HCT116 (cell line): ENCODE results near the gene POLN. TPM values are rescaled to one million over a fixed set of nuclear protein-coding genes. Genes with fewer than 3 reads are reported as not detected.

Experiments
- ATAC-seq: fragments of 200-7000 bp; cut with Tn5 transposase; 2 replicates; pipeline ENCODE4 v1.9.1; 2020; ENCODE audit warnings: mild to moderate bottlenecking, moderate library complexity
- BruUV-seq: library from RNA; stranded (reverse); fragments of 400-500 nt; replicated peaks from 2 replicates; lab custom pipeline; 2021; lab: Mats Ljungman, UMichigan
- CTCF ChIA-PET: fragments of 300-600 bp; sonication (Branson Sonifier 250); formaldehyde crosslinking; loops from one replicate; lab custom pipeline; 2021; ENCODE audit warnings: antibody characterized with exemption; lab: Charles Lee
- POLR2A ChIA-PET: fragments of 300-600, 350-600 bp; sonication (Branson Sonifier 250); formaldehyde crosslinking; loops from one replicate; lab custom pipeline; 2021; ENCODE audit warnings: antibody characterized with exemption; lab: Charles Lee
- RAD21 ChIA-PET, 2 experiments: fragments of 300-600 bp; sonication (Branson Sonifier 250); formaldehyde crosslinking; loops; one replicate each; lab custom pipeline; 2023; ENCODE audit warnings: low total read pairs in 2 of 2; ENCODE audit not compliant: uncharacterized antibody in 2 of 2, unreplicated experiment in 2 of 2, low non-redundant PET in 1 of 2; lab: Charles Lee
- DNase-seq: peaks from one replicate; pipeline ENCODE4 v3.0.0-alpha.2; 2010; ENCODE audit warnings: low read depth, low spot score
- H2AFZ ChIP-seq: fragments of 200-600 bp; shearing (Covaris generic), sonication (generic); 2 replicates; pipeline ENCODE4 v1.6.1; 2017; ENCODE audit warnings: low read depth, mixed run types, mixed read lengths, antibody characterized with exemption, low read length; ENCODE audit not compliant: poor library complexity, severe bottlenecking
- H3K27ac ChIP-seq: 2 replicates; pipeline ENCODE4 v1.5.1; 2012; ENCODE audit warnings: low read depth, low read length
- H3K27me3 ChIP-seq: fragments of 200-600 bp; sonication (generic); 2 replicates; pipeline ENCODE4 v1.6.1; 2016; ENCODE audit warnings: mixed run types, low read length, mixed read lengths; ENCODE audit not compliant: insufficient read depth
- H3K36me3 ChIP-seq, 2 experiments: fragments of 200-500 bp in 1 of 2; fragments of 200-600 bp in 1 of 2; sonication (Bioruptor generic) in 1 of 2; sonication (generic) in 1 of 2; 2 replicates each; pipeline versions ENCODE4 v1.5.1 to v1.6.1; 2014 to 2016; ENCODE audit warnings: low read length in 2 of 2, inconsistent platforms in 1 of 2, mixed read lengths in 1 of 2, mixed run types in 1 of 2; ENCODE audit not compliant: insufficient read depth in 2 of 2, control insufficient read depth in 1 of 2
- H3K4me1 ChIP-seq, 2 experiments: fragments of 200-600 bp in 1 of 2; sonication (generic) in 1 of 2; 2 replicates each; pipeline versions ENCODE4 v1.5.1 to v1.6.1; 2012 to 2017; ENCODE audit warnings: low read length in 2 of 2, inconsistent platforms in 1 of 2, mild to moderate bottlenecking in 1 of 2, mixed read lengths in 1 of 2, mixed run types in 1 of 2, moderate library complexity in 1 of 2; ENCODE audit not compliant: insufficient read depth in 2 of 2, control insufficient read depth in 1 of 2
- H3K4me2 ChIP-seq: fragments of 200-600 bp; sonication (generic); 2 replicates; pipeline ENCODE4 v1.6.1; 2017; ENCODE audit warnings: mixed run types, low read length, mixed read lengths
- H3K4me3 ChIP-seq, 2 experiments: fragments of 200-600 bp in 1 of 2; sonication (generic) in 1 of 2; replicated peaks in 1 of 2; 2 replicates each; pipeline ENCODE4 v1.5.1; 2011 to 2016; ENCODE audit warnings: low read length in 2 of 2, control low read depth in 1 of 2, low read depth in 1 of 2, mild to moderate bottlenecking in 1 of 2, mixed read lengths in 1 of 2, mixed run types in 1 of 2
- H3K79me2 ChIP-seq: fragments of 200-600 bp; sonication (generic); 2 replicates; pipeline ENCODE4 v1.6.1; 2017; ENCODE audit warnings: mild to moderate bottlenecking, mixed run types, low read length, moderate library complexity, mixed read lengths; ENCODE audit not compliant: insufficient read depth
- H3K9ac ChIP-seq: fragments of 200-600 bp; sonication (generic); 2 replicates; pipeline ENCODE4 v1.6.1; 2016; ENCODE audit warnings: low read length, mixed read lengths
- H3K9me2 ChIP-seq: fragments of 200-600 bp; sonication (generic), shearing (Covaris generic); 2 replicates; pipeline ENCODE4 v1.6.1; 2017; ENCODE audit warnings: mixed run types, mild to moderate bottlenecking, moderate library complexity; ENCODE audit not compliant: insufficient read depth
- H3K9me3 ChIP-seq, 2 experiments: fragments of 200-500 bp in 1 of 2; fragments of 200-600 bp in 1 of 2; sonication (Bioruptor generic) in 1 of 2; sonication (generic) in 1 of 2; 2 replicates each; pipeline ENCODE4 v1.6.1; 2014 to 2017; ENCODE audit warnings: low read length in 2 of 2, mixed read lengths in 2 of 2, inconsistent platforms in 1 of 2, low read depth in 1 of 2, mild to moderate bottlenecking in 1 of 2, mixed run types in 1 of 2, moderate library complexity in 1 of 2; ENCODE audit not compliant: control insufficient read depth in 1 of 2, insufficient read depth in 1 of 2
- H4K20me1 ChIP-seq: fragments of 200-600 bp; sonication (generic), shearing (Covaris generic); 2 replicates; pipeline ENCODE4 v1.6.1; 2017; ENCODE audit warnings: mixed run types, mild to moderate bottlenecking, moderate library complexity; ENCODE audit not compliant: insufficient read depth
- CBX3 ChIP-seq: IDR thresholded peaks from 2 replicates; pipeline ENCODE4 v1.6.1; 2012; ENCODE audit warnings: low read depth
- CEBPB ChIP-seq: IDR thresholded peaks from 2 replicates; pipeline ENCODE4 v1.6.1; 2012; ENCODE audit warnings: low read depth
- EGR1 ChIP-seq: IDR thresholded peaks from 2 replicates; pipeline ENCODE4 v1.6.1; 2012; ENCODE audit warnings: low read depth
- ELF1 ChIP-seq: IDR thresholded peaks from 2 replicates; pipeline ENCODE4 v1.6.1; 2012; ENCODE audit warnings: low read depth, borderline replicate concordance
- EZH2 ChIP-seq: fragments of 200-600 bp; sonication (generic); IDR thresholded peaks from 2 replicates; pipeline ENCODE4 v1.6.1; 2017; ENCODE audit warnings: antibody characterized with exemption, mixed run types
- POLR2A ChIP-seq: IDR thresholded peaks from 2 replicates; pipeline ENCODE4 v1.7.0; 2011; ENCODE audit warnings: borderline replicate concordance; ENCODE audit not compliant: insufficient read depth, insufficient read length; ENCODE audit errors: extremely low read depth
- RAD21 ChIP-seq: IDR thresholded peaks from 2 replicates; pipeline ENCODE4 v1.6.1; 2012; ENCODE audit warnings: low read depth, mild to moderate bottlenecking
- SP1 ChIP-seq: IDR thresholded peaks from 2 replicates; pipeline ENCODE4 v1.6.1; 2012; ENCODE audit warnings: low read depth
- SRF ChIP-seq: IDR thresholded peaks from 2 replicates; pipeline ENCODE4 v1.6.1; 2012; ENCODE audit warnings: low read depth
- TCF7L2 ChIP-seq: IDR thresholded peaks from 2 replicates; pipeline ENCODE4 v1.7.0; 2011; ENCODE audit warnings: borderline replicate concordance, inconsistent platforms; ENCODE audit not compliant: insufficient read depth, insufficient read length; ENCODE audit errors: extremely low read depth
- YY1 ChIP-seq: IDR thresholded peaks from 2 replicates; pipeline ENCODE4 v1.6.1; 2011; ENCODE audit warnings: low read length, low read depth, moderate library complexity, mild to moderate bottlenecking; ENCODE audit not compliant: insufficient replicate concordance; ENCODE audit errors: extremely low read depth
- intact Hi-C: fragments of 100-400 bp; cut with micrococcal nuclease; formaldehyde crosslinking; loops from 2 replicates; pipeline ENCODE4 v1.10.0; 2022
- total RNA-seq: library from RNA; stranded (reverse); gene quantifications from one replicate; pipeline ENCODE4 v1.2.1, GENCODE V29; 2021; ENCODE audit not compliant: unreplicated experiment
- TF ChIP-seq, protein P1 (sequence below): IDR thresholded peaks from 2 replicates; pipeline ENCODE4 v1.6.1; 2011; ENCODE audit warnings: mild to moderate bottlenecking, low read length, moderate library complexity; ENCODE audit not compliant: insufficient replicate concordance; ENCODE audit errors: extremely low read depth
- TF ChIP-seq, protein P2 (sequence below): IDR thresholded peaks from 2 replicates; pipeline ENCODE4 v1.6.1; 2012; ENCODE audit warnings: low read depth
- TF ChIP-seq, protein P3 (sequence below), 3 experiments: fragments of 200-600 bp in 1 of 3; sonication (generic) in 1 of 3; IDR thresholded peaks in 2 of 3; conservative IDR thresholded peaks in 1 of 3; 2 replicates each; pipeline ENCODE4 v1.5.1; 2012 to 2017; ENCODE audit warnings: low read depth in 2 of 3, low read length in 2 of 3, antibody characterized with exemption in 1 of 3, borderline replicate concordance in 1 of 3, control low read depth in 1 of 3, mild to moderate bottlenecking in 1 of 3, mixed read lengths in 1 of 3, mixed run types in 1 of 3, moderate library complexity in 1 of 3; ENCODE audit not compliant: insufficient read depth in 1 of 3

The POLN gene
- total RNA-seq, 1 experiment from 2014 or later = 3.1 TPM

DNA sequence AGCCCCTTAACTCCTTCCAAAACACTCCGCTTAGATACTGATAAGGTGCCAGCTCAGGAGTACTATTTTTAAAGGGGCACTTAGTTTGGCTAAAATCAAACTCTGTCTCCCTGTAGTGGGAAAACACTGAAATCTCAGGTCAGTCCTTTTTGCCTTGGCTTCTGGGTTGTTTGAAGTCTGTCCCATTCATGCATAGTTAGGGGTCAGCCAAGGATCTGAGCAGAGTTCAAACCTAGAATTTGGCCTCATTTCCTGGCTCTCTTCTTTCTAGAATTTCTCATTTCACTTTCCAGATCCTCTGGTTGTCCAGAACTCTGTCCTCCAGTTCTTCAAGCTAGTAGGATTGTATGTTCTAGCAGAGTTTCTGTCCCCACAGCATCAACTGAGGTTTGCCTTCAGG is 151.3 kb downstream of the POLN start (continued):
- TF ChIP-seq, protein P1, sequence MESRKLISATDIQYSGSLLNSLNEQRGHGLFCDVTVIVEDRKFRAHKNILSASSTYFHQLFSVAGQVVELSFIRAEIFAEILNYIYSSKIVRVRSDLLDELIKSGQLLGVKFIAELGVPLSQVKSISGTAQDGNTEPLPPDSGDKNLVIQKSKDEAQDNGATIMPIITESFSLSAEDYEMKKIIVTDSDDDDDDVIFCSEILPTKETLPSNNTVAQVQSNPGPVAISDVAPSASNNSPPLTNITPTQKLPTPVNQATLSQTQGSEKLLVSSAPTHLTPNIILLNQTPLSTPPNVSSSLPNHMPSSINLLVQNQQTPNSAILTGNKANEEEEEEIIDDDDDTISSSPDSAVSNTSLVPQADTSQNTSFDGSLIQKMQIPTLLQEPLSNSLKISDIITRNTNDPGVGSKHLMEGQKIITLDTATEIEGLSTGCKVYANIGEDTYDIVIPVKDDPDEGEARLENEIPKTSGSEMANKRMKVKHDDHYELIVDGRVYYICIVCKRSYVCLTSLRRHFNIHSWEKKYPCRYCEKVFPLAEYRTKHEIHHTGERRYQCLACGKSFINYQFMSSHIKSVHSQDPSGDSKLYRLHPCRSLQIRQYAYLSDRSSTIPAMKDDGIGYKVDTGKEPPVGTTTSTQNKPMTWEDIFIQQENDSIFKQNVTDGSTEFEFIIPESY = no peak
- TF ChIP-seq ELF1 (no peak), EGR1 (no peak)
- TF ChIP-seq, protein P2, sequence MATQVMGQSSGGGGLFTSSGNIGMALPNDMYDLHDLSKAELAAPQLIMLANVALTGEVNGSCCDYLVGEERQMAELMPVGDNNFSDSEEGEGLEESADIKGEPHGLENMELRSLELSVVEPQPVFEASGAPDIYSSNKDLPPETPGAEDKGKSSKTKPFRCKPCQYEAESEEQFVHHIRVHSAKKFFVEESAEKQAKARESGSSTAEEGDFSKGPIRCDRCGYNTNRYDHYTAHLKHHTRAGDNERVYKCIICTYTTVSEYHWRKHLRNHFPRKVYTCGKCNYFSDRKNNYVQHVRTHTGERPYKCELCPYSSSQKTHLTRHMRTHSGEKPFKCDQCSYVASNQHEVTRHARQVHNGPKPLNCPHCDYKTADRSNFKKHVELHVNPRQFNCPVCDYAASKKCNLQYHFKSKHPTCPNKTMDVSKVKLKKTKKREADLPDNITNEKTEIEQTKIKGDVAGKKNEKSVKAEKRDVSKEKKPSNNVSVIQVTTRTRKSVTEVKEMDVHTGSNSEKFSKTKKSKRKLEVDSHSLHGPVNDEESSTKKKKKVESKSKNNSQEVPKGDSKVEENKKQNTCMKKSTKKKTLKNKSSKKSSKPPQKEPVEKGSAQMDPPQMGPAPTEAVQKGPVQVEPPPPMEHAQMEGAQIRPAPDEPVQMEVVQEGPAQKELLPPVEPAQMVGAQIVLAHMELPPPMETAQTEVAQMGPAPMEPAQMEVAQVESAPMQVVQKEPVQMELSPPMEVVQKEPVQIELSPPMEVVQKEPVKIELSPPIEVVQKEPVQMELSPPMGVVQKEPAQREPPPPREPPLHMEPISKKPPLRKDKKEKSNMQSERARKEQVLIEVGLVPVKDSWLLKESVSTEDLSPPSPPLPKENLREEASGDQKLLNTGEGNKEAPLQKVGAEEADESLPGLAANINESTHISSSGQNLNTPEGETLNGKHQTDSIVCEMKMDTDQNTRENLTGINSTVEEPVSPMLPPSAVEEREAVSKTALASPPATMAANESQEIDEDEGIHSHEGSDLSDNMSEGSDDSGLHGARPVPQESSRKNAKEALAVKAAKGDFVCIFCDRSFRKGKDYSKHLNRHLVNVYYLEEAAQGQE = no peak

DNA sequence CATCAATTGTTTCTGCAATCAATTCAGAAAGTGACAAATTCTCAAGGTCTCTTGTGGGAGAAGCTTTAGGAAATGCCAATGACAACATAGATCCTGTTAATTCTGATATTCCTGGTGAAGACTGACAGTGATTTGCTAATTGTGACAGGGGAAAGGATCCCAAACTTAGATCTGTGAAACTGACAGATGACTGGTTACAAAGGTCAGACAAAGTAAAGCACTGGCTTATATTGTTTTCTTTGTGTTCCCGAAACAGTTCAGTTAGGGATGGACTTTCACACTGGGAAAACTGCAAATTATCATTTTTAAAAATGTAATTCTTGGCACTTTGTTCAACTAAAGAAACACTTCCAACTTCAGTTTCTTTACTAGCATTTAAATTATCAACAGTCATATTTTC is 152.7 kb downstream of the POLN start:
- no TSS peak for BruUV-seq
- no peaks in the 10 kb centered on the region for H3K27me3 ChIP-seq
- intact Hi-C loops = no loop called here
- DNase-seq (no peak), ATAC-seq (no peak)
- H3K4me1 ChIP-seq = 0 out of 4 replicates have a peak, but pooled peaks cover 0 to 2% of the 10 kb centered on the region in 2 experiments
- H3K27ac ChIP-seq = no peak overlapping the region
- no peaks in the 10 kb centered on the region for H3K9me3 ChIP-seq
- no peak overlapping the region for H2AFZ ChIP-seq
- no peaks in the 10 kb centered on the region for H3K9me2 ChIP-seq
- no peaks in the 10 kb centered on the region for H3K36me3 ChIP-seq
- H3K9ac ChIP-seq = no peak overlapping the region
- H3K4me2 ChIP-seq = no peak overlapping the region
- RAD21 ChIA-PET = no interaction called here
- no peak overlapping the region for H3K4me3 ChIP-seq
- no peaks in the 10 kb centered on the region for H3K79me2 ChIP-seq
- CTCF ChIA-PET = no interaction called here
- TF ChIP-seq EZH2 (no peak), CBX3 (no peak), CEBPB (no peak), SRF (no peak), SP1 (no peak), YY1 (no peak), TCF7L2 (no peak), RAD21 (no peak), POLR2A (no peak)
- TF ChIP-seq, protein P2 = no peak
- TF ChIP-seq, protein P3, sequence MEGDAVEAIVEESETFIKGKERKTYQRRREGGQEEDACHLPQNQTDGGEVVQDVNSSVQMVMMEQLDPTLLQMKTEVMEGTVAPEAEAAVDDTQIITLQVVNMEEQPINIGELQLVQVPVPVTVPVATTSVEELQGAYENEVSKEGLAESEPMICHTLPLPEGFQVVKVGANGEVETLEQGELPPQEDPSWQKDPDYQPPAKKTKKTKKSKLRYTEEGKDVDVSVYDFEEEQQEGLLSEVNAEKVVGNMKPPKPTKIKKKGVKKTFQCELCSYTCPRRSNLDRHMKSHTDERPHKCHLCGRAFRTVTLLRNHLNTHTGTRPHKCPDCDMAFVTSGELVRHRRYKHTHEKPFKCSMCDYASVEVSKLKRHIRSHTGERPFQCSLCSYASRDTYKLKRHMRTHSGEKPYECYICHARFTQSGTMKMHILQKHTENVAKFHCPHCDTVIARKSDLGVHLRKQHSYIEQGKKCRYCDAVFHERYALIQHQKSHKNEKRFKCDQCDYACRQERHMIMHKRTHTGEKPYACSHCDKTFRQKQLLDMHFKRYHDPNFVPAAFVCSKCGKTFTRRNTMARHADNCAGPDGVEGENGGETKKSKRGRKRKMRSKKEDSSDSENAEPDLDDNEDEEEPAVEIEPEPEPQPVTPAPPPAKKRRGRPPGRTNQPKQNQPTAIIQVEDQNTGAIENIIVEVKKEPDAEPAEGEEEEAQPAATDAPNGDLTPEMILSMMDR (IDR thresholded peaks at IDR 0.05 in 2 of 3, conservative IDR thresholded peaks at IDR 0.05 in 1 of 3; ENCODE audit: borderline replicate concordance in 1 of 3, insufficient read depth in 1 of 3, low read depth in 2 of 3, low read length in 2 of 3) = no peak
- POLR2A ChIA-PET = no interaction called here
- H4K20me1 ChIP-seq = no peaks in the 10 kb centered on the region
